ENCODE measurements around the gene PAXIP1. TPM values are rescaled to one million over a fixed set of nuclear protein-coding genes. Genes with fewer than 3 reads are reported as not detected.
A peak's percentile ranks its signal among the peaks of the same experiment; 100 is the strongest.

Gene PAXIP1
- total RNA-seq, 1 experiment from 2014 or later, result 32.6 TPM

GRCh38 chr7:154996756-154997155, 6.2 kb downstream of the PAXIP1 start:
- Histone ChIP-seq H3K4me1 (ENCODE audit: insufficient read depth, low read length) (peaks cover 5% of the 10 kb centered on the region; the same call in 1 of the 2 replicates), H2AK5ac (ENCODE audit: insufficient read length, low read length) (no peak overlapping the region), H3K14ac (ENCODE audit: insufficient read depth, low read length) (peak overlapping the region; percentile 90), H3K27me3 (ENCODE audit: insufficient read depth, low read length) (no peaks in the 10 kb centered on the region), H3K56ac (ENCODE audit: insufficient read length, low read depth, low read length) (no peak overlapping the region), H3K79me1 (ENCODE audit: insufficient read depth, low read depth, low read length, poor library complexity, severe bottlenecking) (peaks cover 5% of the 10 kb centered on the region), H3K4me2 (ENCODE audit: insufficient read depth, insufficient read length, low read length) (peak overlapping the region; percentile 31), H3K23ac (ENCODE audit: insufficient read length, low read depth, low read length) (no peak overlapping the region), H2BK12ac (ENCODE audit: insufficient read length, low read depth, low read length) (peak overlapping the region; percentile 67), H3K18ac (ENCODE audit: insufficient read length, low read depth, low read length) (peak overlapping the region; percentile 62), H3K79me2 (ENCODE audit: insufficient read depth, low read length) (peaks cover 17% of the 10 kb centered on the region; the same call in 1 of the 2 replicates), H4K8ac (replicated peaks; ENCODE audit: insufficient read length, low read depth, low read length) (no peak overlapping the region), H2BK120ac (ENCODE audit: low read depth, low read length, poor library complexity, severe bottlenecking) (no peak overlapping the region), H3K9me3 (ENCODE audit: control insufficient read depth, low read depth, low read length) (no peaks in the 10 kb centered on the region), H3T11ph (ENCODE audit: low read length) (no peak overlapping the region), H2BK5ac (ENCODE audit: insufficient read length, low read length) (no peak overlapping the region), H3K23me2 (ENCODE audit: insufficient read length, low read depth, low read length, poor library complexity, severe bottlenecking) (peaks cover 1% of the 10 kb centered on the region), H2BK20ac (ENCODE audit: low read depth, low read length, poor library complexity, severe bottlenecking) (peak overlapping the region; percentile 84), H4K20me1 (ENCODE audit: control insufficient read depth, insufficient read depth, insufficient read length) (no peaks in the 10 kb centered on the region), H2BK15ac (ENCODE audit: low read depth, low read length) (no peak overlapping the region), H4K5ac (ENCODE audit: insufficient read length, low read depth, low read length) (no peak overlapping the region), H2AFZ (ENCODE audit: low read length) (no peak overlapping the region), H4K91ac (ENCODE audit: insufficient read length, low read depth, low read length) (no peak overlapping the region), H3K4ac (ENCODE audit: low read depth, low read length) (no peak overlapping the region), H3K9ac (ENCODE audit: extremely low read depth, insufficient read length, low read length) (no peak overlapping the region), H3K27ac (ENCODE audit: insufficient read length, low read depth, low read length) (peak overlapping the region; percentile 86)
- DNase-seq, result no peak
- Mint-ChIP-seq H3K9me3 (no peaks in the 10 kb centered on the region), H3K4me3 (peak overlapping the region; percentile 13 to 65), H3K36me3 (ENCODE audit: insufficient read depth in 1 of 3, low read depth in 3 of 3) (peaks cover 20 to 48% (median 39%) of the 10 kb centered on the region in 3 experiments; a peak in 6 of 7 replicates), H3K27ac (peak overlapping the region; percentile 92 to 98 (median 97); a peak in 5 of 7 replicates), H3K4me1 (peaks cover 33 to 34% of the 10 kb centered on the region in 2 experiments), H3K27me3 (ENCODE audit: low read depth) (no peaks in the 10 kb centered on the region)
- WGBS (ENCODE audit: extremely low coverage, insufficient read length, low lambda C conversion rate), result no CpG with 5 or more reads among the region's 4 CpGs
- TF ChIP-seq, protein P1, sequence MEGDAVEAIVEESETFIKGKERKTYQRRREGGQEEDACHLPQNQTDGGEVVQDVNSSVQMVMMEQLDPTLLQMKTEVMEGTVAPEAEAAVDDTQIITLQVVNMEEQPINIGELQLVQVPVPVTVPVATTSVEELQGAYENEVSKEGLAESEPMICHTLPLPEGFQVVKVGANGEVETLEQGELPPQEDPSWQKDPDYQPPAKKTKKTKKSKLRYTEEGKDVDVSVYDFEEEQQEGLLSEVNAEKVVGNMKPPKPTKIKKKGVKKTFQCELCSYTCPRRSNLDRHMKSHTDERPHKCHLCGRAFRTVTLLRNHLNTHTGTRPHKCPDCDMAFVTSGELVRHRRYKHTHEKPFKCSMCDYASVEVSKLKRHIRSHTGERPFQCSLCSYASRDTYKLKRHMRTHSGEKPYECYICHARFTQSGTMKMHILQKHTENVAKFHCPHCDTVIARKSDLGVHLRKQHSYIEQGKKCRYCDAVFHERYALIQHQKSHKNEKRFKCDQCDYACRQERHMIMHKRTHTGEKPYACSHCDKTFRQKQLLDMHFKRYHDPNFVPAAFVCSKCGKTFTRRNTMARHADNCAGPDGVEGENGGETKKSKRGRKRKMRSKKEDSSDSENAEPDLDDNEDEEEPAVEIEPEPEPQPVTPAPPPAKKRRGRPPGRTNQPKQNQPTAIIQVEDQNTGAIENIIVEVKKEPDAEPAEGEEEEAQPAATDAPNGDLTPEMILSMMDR (conservative IDR thresholded peaks at IDR 0.05), result no peak
